CD4-positive, alpha-beta T cell treated with Interleukin-12 subunit alpha and Interleukin-12 subunit beta, for 1 hour (primary cell): ENCODE measurements around the gene SUSD2.
"Not testable (repeated sequence)": the region's sequence is repeated elsewhere in the genome, so short reads cannot be mapped to it uniquely, and the experiment has no call there.

Experiments used
- DNase-seq: peaks from one replicate; pipeline ENCODE4 v3.0.0-alpha.2; 2020

SUSD2 gene, protein sequence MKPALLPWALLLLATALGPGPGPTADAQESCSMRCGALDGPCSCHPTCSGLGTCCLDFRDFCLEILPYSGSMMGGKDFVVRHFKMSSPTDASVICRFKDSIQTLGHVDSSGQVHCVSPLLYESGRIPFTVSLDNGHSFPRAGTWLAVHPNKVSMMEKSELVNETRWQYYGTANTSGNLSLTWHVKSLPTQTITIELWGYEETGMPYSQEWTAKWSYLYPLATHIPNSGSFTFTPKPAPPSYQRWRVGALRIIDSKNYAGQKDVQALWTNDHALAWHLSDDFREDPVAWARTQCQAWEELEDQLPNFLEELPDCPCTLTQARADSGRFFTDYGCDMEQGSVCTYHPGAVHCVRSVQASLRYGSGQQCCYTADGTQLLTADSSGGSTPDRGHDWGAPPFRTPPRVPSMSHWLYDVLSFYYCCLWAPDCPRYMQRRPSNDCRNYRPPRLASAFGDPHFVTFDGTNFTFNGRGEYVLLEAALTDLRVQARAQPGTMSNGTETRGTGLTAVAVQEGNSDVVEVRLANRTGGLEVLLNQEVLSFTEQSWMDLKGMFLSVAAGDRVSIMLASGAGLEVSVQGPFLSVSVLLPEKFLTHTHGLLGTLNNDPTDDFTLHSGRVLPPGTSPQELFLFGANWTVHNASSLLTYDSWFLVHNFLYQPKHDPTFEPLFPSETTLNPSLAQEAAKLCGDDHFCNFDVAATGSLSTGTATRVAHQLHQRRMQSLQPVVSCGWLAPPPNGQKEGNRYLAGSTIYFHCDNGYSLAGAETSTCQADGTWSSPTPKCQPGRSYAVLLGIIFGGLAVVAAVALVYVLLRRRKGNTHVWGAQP

DNA sequence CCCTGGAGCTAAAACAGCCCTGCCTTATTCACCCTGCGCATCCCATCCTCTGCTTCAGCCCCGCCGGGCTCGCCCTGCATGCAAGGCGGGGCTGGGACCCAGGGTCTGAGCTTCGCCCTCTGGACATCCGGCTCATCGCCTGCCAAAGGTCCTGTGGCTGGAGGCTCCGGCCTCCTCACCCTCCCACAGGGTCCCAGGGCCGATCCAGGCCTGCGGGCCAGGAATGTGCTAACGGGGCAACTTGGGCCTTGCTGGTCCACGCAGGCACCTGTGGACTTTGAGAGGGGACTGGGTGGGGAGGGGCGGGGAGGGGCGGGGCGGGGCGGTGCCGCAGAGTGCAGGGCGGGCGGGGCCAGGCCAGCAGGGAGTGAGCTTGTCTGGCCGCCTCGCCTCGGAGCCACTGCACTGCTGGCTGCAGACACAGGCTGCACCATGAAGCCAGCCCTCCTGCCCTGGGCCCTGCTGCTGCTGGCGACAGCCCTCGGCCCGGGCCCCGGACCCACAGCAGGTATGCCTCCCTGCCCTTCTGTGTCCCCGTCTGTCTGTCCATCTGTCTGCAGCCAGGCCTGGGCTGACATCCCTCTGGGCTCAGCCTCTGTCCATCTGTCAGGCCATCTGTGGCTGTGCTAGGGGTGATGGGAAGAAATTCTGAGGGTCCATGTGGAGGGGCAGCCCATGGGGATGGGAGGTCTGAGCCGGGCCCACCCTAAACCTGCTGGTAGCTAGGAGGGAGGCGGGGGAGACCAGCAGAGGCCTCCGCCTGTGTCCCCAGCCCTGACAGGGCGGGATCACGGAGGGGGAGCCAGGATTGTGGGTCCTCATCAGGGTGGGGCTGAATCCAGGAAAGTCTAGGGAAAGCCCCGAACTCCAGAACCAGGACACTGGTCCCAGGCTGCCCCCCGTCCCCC is at the start of gene SUSD2:
Gene SUSD2 (plus strand): TSS at position 400 of the 908 bp plus-strand sequence. CDS start 33 bp downstream, at position 433.
- no peak for DNase-seq

DNA sequence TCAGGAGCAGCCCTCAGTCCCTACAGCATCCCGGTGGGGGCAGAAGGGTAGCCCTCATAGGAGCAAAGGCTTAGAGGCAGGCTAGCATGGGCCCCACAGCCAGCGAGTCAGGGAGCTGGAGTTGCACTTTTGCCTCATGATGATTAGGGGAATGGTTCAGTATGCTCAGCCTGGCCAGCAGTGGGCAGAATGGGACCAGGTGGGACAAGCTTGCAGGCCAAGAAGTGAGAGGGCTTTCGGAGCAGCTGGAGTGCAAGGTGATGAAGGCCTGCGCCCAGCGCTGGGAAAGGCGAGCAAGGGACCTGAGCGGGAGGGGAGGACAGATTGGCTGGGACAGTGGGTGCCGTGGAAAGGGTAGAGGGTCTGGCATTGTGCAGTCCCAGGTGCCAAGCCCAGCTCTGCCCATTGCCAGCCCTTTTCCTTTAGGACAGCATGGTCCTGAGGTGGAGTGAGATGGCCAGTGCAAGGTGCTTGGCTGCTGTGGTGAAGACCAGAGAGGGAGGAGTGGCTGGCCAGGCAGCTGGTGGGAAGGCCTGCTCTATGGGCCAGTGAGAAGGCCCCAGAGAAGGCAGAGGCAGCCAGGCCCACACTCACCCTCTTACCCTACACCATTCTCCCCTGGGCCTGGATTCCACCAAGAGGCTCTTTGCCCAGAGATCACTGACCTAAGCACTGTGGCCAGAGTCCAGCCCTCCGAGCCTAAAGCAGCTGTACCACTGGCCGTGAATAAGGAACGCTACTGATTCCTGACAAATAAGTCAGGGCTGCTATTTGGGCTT is 47.9 kb upstream of the SUSD2 start:
- peak; percentile 51 for DNase-seq

DNA sequence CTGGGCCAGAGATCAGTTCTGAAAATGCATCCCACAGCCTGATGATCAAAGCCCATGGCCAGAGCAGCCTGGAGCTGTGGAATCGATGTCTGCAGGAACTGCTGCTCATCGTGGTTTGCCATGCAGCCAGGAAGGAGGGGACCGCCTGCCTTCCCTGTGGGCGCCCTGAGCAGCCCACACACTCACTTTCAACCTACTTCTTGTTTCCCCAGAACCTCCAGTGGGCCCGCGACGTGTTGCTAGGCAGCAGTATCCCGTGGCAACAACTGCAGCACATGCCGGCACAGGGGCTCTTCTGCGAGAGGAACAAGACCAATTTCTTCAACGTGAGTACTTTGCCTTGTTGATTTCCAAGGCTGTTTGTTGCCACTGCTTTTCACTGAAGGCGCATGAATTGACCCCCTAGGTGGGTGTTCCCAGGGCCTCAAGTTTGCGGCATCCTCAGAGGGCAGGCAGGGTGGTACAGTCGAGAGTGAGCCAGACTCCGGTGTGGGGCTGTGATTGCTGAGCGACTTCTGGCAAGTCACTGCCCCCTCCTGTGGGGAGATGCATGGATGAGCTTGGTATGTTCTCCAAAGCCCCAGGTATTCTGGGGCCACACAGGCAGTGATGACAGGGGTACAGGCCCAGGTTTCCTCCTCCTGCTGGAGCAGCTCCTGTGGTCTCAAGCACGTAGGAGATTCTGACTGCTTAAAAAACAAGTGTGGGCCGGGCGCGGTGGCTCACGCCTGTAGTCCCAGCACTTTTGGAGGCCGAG is 47.0 kb upstream of the SUSD2 start:
- peak; percentile 66 for DNase-seq

DNA sequence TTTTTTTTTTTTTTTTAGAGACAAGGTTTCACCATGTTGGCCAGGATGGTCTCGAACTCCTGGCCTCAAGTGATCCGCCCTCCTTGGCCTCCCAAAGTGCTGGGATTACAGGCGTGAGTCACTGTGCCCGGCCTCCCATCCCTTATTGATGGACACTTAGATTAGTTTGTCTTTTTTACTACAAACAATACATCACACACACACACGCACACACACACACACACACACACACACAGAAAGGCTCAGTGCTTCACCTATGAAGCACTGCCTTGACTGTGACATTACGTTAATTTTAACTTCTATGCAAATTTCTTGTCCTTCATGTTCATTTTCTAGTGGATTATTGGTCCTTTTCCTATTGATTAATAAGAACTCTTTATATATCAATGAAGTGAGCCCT is 44.8 kb upstream of the SUSD2 start:
- not testable (repeated sequence) for DNase-seq

DNA sequence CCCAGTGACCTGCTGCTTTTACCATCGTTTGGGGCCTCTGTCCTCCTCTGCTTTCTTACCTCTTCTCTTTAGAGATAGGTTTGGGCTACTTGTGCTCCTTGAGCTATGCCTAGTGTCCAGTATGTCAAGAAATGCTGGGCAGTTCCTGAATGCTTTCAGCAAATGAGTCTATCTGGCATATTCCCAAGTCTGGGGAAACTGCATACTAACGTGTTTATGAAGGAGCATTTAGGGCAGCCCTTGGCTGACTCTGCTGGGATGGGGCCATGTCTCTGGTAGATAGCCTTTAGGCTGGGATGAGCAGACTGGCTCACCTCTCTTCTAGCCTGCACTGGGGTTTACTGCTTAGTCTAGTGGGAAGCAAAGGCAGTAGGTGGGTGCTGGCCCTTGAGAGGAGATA is 43.7 kb upstream of the SUSD2 start:
- DNase-seq = no peak

DNA sequence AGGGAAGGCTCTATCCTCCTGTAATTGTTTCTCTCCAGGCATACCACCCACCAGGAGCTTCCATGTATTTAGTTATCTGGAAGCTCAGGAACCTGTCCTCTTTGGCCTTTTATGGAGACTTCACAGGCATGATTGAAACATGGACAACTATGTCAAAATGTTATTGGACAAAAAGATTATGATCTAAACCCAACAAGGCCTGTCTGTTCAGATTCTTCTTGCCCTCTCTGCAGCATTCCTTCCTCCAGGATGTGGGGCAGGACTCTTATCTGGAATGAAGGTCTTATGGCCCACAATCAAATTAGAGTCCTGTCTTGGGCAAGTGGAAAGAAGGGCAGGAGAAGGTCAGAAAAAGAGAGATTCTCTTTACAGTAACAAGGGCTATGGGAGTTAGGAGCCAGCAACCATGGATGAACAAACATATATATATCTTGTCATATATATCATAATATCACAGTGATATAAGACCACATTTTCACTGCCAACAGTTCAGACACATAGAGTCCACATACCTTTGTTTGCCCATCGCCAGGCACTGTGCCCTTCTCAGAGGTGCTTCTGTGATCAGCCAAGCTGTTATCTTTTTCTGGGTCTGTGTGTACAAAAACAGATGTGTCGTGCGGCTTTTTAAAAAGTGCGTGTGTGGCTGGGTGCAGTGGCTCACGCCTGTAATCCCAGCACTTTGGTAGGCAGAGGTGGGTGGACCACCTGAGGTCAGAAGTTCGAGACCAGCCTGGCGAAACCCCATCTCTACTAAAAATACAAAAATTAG is 42.5 kb upstream of the SUSD2 start:
- no peak for DNase-seq

DNA sequence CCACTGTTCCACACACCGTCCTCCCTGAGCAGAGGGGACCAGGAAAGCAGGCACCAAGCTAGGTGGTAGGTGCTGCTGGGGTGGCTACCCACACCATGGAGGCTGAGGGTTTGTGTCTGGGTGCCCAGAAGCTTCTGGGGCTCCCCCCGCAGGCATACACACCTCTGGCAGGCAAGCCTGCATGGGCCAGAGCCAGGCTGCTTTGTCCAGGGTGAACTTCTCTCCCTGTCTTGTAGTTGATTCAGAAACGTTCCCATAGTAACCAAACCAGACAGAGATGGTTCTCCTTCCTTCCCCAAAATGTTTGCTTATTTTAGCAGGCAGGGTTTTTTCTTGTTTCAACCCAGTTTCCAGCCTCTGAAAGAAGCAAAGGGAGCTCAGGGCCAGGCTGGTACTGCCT is 40.9 kb upstream of the SUSD2 start:
- DNase-seq = peak; percentile 18

DNA sequence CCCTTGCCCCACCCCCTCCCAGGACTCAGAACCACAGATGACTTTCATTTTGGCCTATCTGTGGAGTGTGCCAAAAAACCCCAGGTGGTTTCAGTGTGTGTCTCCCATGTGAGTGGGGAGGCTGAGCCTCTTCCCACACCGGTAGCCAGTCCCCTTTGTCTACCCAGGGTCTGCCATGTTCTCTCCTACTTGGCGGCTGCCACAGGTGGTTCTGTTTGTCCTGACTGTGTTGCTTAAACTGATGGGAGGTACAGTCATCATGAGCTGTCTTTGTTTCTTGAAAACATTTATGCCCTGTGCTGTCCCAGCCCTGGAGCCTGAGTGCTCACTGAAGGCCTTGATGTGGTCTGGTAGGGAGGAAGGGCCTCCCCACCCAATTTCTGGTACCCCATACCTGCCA is 39.7 kb upstream of the SUSD2 start:
- peak; percentile 26 for DNase-seq

DNA sequence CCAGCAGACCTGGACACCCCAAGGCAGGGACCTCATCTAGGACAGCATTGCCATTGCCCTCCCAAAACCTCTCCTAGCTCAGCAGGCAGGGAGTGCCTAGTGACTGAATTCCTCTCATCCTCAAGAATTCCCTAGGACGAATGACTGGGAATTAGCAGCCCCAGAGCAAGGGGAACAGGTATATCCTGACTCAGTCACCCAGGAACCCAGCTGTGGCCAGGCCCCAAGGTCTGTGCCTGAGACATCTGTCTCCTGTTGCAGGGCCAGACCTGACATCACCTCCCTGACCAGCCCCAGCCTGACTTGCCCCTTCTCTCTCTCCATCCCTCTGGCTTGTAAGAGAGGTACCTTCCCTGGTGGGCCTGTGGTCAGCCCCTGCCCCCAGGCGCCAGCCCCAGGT is 39.0 kb upstream of the SUSD2 start:
- no peak for DNase-seq

DNA sequence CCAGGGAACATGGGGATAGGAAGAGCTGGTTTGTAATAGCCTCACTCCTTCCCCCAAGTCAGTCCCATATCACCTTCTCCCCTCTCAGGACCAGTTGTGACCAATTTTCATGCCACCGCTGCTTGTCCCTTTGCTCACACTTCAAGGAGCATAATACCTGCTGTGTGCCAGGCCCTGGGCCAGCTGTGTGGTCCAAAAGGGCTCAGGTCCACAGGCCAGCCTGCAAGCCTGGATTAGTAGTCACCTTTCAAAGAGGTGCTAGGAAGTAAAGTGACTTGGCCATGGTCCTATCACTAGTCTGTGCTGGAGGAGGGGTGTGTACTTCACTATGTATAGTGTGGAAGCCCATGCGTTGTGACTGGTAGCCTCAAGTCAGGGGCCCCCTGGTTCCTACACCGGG is 38.5 kb upstream of the SUSD2 start:
- DNase-seq = no peak

DNA sequence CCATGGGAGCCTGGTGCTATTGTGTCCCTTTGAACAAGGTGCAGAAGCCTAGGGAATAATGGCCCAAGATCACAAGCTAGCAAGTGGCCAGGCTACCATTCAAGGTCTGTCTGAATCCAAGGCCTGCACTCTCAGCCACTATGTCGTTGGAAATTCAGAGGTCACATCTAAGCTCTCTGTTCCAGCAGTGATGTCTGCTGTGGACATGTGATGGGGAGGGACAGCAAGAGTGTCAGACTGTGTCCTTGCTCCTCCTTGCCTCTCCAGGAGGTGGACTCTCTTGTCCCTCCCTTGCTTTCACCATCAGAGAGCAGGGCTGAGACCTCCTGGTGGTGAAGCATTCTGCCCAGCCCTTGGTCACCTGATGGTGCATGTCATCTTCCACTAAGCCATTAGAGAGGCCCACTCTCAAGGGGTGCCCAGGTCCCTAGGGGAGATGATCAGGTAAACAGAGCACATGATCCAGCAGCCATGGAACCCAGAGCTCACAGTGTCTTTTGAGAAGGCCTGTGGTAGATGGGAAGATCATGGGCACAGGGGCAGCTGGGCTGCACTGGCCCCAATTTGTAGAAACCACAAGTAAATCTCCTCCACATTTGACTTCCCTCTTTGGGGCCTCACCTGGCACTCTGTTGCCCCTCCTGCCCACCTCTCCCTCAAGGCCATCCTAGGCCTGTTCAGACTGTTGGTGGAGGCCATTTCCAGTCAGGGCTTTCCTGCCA is 37.1 kb upstream of the SUSD2 start:
- no peak for DNase-seq

DNA sequence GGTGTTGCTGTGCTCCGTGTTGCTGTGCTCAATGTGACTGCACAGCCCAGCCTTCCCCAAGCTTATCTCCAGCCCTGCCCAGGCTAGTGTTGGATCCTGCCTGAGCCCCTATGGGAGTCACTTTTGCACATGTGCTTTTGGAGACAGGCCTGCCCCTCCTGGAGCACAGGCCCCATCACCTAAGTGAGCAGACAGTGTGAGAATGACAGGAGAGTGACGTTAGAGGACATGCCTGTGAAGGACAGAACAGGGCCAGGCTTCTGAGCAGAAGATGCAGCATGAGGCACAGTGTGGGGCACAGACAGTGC is 36.6 kb upstream of the SUSD2 start:
- no peak for DNase-seq

DNA sequence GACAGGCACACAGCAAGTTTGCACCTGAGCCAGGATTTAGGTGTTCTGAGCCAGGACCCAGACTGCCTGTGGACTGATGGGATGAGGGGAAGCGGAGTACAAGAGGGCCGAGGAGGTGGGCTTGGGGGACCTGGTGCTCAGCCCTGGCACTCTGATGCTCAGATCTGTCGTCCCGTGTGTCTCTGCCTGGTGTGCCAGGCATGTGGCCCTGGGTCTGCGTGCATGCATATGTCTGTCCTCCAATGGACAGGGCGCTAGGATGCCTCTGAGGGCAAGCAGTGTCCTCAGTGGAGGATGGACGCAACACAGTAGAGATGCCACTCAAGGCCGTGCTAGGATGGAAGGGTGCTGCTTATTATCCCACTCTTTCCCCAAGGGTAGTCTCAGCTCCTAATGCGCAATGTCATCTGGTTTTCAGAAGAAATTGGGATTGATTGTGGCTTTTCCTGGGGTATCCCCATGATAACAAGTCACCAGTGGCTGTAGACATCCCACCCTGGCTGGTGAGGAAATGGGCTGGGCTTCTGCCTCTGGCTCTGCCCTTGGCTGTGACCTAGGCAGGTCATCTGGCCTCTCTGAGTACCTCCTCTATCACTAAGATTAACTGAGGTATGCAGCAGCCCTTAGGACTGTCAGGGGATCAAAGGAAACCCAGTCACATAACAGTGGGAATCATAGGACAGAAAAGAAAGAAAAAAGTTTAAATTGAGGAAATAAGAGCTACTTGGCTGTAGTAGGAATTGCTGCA is 35.7 kb upstream of the SUSD2 start:
- no peak for DNase-seq

DNA sequence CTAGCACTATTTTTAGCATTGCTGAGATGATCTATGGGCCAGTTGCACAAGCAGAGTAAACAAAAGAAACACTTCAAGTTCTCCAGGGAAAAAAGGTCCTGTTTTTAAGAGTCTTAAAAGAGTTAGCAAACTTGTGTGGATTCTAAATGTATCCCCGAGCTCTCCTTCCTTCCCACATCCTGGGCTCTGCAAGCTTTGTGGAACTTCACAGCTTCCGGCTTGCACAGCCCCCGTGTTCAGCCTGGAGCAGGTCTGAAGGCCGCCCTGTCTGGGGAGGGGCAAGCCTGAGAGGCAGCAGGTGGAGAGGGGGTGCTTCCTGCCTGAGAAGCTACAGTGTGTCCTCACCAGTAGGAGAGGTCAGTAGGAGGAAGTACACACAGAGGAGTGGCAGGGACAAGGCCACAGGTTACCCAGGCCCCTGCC is 35.1 kb upstream of the SUSD2 start:
- peak; percentile 30 for DNase-seq

DNA sequence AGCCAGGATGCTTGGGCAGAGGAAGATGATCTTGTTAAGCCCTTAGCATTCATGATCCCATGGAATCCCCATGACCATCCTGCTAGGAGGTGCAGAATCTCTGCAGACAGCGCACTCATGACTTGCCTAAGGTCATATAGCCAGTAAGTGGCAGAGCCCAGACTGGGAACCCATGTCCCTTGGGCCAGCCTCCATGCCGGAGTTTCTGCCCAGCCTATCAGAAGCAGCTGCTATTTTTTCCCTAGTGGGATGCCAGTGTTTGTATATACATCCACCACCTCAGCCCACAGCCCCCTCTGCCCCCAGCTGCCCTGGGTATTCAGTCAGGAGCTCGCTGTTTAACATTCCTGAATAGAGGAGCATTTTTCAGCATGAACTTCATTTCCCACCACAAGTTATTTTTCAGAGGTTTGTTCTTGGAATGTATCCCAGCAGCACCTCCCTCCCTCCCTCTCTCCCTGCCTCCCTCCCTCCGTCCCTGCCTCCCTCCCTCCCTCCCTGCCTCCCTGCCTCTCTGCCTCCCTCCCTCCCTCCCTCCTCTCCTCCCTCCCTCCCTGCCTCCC is 34.4 kb upstream of the SUSD2 start:
- DNase-seq = no peak

DNA sequence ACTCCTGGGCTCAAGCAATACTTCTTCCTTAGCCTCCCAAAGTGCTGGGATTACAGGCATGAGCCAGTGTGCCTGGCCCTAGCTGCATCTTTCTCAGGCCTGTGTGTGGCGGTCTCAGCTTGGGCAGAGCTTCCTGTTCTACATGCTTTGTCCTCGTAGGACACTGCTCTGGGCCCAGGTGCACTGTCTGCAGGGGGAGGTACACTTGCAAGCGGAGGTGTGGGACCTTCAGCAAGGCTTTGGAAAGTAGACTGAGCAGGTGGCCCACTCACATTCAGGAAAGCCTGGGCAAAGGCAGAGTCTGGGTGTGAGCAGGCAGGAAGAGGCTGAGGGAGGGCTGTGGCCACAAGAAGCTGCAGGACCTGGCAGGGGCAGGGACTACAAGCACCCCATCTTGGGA is 33.6 kb upstream of the SUSD2 start:
- no peak for DNase-seq

DNA sequence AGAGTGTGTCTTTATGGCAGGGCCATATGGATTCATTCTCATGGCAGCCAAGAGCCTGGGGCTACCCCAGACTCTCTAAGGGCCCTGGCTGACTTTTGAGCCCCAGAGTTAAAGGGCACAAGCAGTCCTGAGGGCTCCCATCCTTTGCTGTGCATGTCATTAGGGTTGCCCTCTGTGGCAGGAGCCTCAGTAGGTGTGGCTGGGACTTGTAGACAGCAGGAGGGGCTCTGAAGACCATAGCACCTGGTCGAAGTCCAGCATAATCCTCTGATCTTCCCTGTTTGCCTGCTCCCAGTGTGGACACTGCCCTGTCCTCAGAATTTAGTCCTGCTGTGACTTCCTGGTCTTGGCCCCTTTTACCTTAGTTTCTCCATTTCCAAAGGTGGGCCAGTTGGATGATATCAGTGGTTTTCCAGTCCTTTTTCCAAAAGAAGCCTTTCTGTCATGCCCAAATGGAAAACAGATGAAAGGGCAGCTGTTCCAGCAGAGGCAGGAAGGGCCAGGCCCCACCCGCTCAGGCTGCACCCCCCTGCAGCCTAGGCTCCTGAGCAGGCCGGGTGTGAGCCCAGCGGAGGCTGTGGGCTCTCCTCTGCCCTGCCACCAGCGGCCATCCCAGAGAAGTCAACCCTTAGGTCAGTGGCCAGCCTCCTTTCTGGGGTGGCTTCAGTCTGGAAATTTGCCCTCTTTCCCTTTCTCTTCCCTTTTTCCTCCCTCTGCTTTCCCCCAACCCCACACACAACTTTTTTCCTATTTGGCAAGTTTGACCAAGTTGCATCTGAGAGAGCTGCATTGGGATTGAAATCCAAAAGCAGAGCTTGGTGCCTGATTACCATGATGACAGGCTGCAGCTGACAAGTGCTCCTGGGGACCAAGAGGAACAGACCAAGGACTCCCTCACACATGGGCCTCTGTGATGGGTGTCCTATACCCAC is 32.8 kb upstream of the SUSD2 start:
- no peak for DNase-seq

DNA sequence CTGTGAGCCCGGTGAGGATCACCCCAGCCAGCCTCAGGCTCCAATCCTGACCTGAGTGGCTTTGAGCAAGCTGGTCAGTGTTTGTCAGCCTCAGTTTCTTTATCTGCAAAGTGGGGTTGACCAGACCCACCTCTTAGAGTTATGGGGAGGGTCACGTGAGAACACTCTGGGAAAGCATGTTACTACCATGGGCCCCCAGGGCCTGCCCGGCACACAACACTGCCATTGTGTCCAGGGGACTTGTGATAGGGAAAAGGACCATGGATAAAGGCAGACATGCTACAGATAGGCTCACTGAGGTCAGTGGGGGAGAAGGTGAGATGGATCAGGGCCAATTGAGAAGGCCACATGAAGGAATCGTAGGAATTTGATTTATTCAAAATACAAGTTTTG is 32.1 kb upstream of the SUSD2 start:
- DNase-seq = no peak
